Testis (tissue), 2 donors: Measurements from ENCODE around the gene LPP.

Source experiments
- CTCF ChIP-seq, 3 experiments: fragments of 450-650 bp in 2 of 3; fragments of 200-600 bp in 1 of 3; sonication (generic) in 1 of 3; IDR thresholded peaks; one replicate each; pipeline ENCODE4 v1.5.1; 2016 to 2019; ENCODE audit warnings: antibody characterized with exemption in 3 of 3, mild to moderate bottlenecking in 2 of 3, moderate library complexity in 1 of 3
- POLR2A ChIP-seq: fragments of 450-650 bp; IDR thresholded peaks from one replicate; pipeline ENCODE4 v1.6.1; 2017; ENCODE audit warnings: antibody characterized with exemption, mild to moderate bottlenecking, moderate library complexity

DNA sequence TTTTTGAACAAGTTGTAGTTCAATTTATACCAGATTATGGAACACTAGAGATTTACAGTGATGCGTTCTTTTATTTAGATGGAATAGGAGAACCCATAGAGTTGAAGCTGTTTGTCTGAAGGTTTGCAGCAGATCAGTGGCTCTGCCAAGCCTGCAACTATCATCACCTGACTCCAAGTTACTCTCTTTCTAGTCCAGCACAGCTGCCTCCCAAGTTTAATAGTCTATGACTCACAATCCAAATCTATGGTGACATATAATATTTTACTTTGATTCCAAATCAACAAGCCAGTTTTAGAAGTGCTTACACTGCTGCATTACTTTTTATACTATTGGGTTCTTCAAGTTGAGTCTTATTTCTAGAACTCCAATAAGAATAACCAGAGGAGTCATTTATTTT lies 400.4 kb downstream of the LPP start:
- no peak for TF ChIP-seq CTCF (IDR thresholded peaks at IDR 0.05)
- no peak for TF ChIP-seq POLR2A
